ENCODE data around the gene CTXND1.
A peak's percentile ranks its signal among the peaks of the same experiment; 100 is the strongest.

The CTXND1 gene

DNA sequence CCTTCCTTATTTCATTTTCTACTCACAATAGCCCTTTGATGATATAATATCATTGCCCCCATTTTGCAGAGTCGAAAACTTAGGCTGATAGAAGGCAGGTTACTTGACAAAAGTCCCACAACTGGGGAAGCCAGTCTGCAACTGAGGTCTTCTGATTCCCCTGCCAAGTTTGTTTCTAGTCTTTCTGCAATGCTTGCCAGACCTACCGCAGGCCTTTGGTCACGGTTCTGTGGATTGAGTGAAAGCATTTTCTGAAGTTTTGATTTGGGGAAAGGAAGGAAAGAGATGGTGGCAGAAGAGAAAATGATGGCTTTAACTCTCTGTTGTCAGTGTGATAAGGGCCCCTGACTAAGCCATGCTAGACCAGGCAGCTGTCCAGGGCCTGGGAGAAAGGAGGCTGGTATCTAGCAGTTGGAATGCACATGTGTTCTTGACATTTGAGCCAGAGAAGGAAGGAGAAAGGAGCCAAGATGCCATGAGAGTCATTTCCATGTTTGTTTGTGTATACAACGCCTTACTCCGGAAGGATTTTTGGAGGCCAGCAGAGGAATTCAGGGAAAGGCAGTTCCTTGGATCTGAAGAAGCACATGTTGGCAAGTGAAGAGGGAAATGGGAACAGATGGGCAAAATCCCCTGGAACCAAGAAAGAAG, 69.3 kb downstream of the CTXND1 start:
- H3K4me1 ChIP-seq (ENCODE audit: control insufficient read depth, insufficient read depth, low read depth, low read length): peaks cover 9% of the 10 kb centered on the region
- no peak overlapping the region for H2AK5ac ChIP-seq (ENCODE audit: low read length, severe bottlenecking)
- no peak overlapping the region for H3K4ac ChIP-seq (ENCODE audit: low read depth in 1 of 2, low read length in 2 of 2)
- no peak overlapping the region for H3K4me2 ChIP-seq (ENCODE audit: low read length, poor library complexity, severe bottlenecking)
- no peak overlapping the region for H3K18ac ChIP-seq (ENCODE audit: low read depth in 1 of 2, low read length in 2 of 2)
- no peaks in the 10 kb centered on the region for H3K9me3 ChIP-seq (ENCODE audit: control insufficient read depth, low read length)
- H3K36me3 ChIP-seq (ENCODE audit: control insufficient read depth in 1 of 2, insufficient read depth in 2 of 2, low read depth in 1 of 2, low read length in 2 of 2): peaks cover 58 to 80% of the 10 kb centered on the region in 2 experiments
- no peak overlapping the region for H4K8ac ChIP-seq (ENCODE audit: low read length)
- no peaks in the 10 kb centered on the region for H3K79me1 ChIP-seq (replicated peaks; ENCODE audit: low read length, poor library complexity, severe bottlenecking)
- no peak overlapping the region for H2BK5ac ChIP-seq (ENCODE audit: low read depth, low read length, poor library complexity, severe bottlenecking)
- DNase-seq: peak; percentile 32
- no peak overlapping the region for H3K4me3 ChIP-seq (ENCODE audit: insufficient read depth in 1 of 2, low read depth in 1 of 2, low read length in 2 of 2)
- no peak overlapping the region for H3K9ac ChIP-seq (ENCODE audit: low read length)
- H3K27ac ChIP-seq (ENCODE audit: low read length, poor library complexity, severe bottlenecking): no peak overlapping the region
- 87% methylated on average over 5 of the region's 5 CpGs for WGBS
- H4K91ac ChIP-seq (ENCODE audit: low read length): no peak overlapping the region
- no peak overlapping the region for H2BK120ac ChIP-seq (ENCODE audit: low read depth, low read length)
- H3K14ac ChIP-seq (ENCODE audit: low read length in 2 of 2): no peak overlapping the region
- H2BK12ac ChIP-seq (ENCODE audit: low read length in 2 of 2): no peak overlapping the region
- no peak overlapping the region for H2BK15ac ChIP-seq (ENCODE audit: low read depth, poor library complexity, severe bottlenecking)
- no peak overlapping the region for H2AFZ ChIP-seq (ENCODE audit: low read depth, low read length)
- H3K27me3 ChIP-seq (ENCODE audit: control insufficient read depth in 1 of 2, insufficient read depth in 1 of 2, low read length in 2 of 2): no peaks in the 10 kb centered on the region
- no peak overlapping the region for H3K23ac ChIP-seq (ENCODE audit: low read length in 2 of 2)

DNA sequence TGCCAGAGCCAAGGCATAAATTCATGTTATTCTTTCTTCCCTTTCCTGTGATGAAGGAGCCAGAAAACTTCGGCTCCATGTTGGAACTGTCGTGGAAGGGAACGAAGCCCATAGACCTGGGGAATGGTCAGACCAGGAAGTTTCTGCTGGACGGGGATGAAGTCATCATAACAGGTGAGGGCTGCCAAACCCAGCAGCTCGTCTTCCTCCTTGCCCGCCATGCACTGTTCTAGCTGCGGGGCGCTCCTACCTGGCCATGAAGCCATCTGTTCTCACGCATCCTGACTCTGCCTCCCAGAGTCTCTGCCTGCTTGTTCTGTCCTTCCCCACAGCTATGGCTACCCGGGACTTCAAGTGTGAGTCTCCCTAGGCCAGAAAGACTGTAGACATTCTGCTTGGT, 71.0 kb downstream of the CTXND1 start:
- H3K4me3 ChIP-seq (ENCODE audit: insufficient read depth in 1 of 2, low read depth in 1 of 2, low read length in 2 of 2): no peak overlapping the region
- WGBS: over 99% methylated on average over 10 of the region's 10 CpGs
- no peak overlapping the region for H3K18ac ChIP-seq (ENCODE audit: low read depth in 1 of 2, low read length in 2 of 2)

GRCh38 chr15:80180468-80180867, 71.5 kb downstream of the CTXND1 start:
- peaks cover 60 to 72% of the 10 kb centered on the region in 2 experiments for H3K36me3 ChIP-seq (ENCODE audit: control insufficient read depth in 1 of 2, insufficient read depth in 2 of 2, low read depth in 1 of 2, low read length in 2 of 2)
- H3K9me3 ChIP-seq (ENCODE audit: control insufficient read depth, low read length): no peaks in the 10 kb centered on the region
- H3K4me3 ChIP-seq (ENCODE audit: insufficient read depth in 1 of 2, low read depth in 1 of 2, low read length in 2 of 2): no peak overlapping the region
- H2BK5ac ChIP-seq (ENCODE audit: low read depth, low read length, poor library complexity, severe bottlenecking): no peak overlapping the region
- H3K4ac ChIP-seq (ENCODE audit: low read depth in 1 of 2, low read length in 2 of 2): no peak overlapping the region
- WGBS: 83% methylated on average over 7 of the region's 7 CpGs
- no peak overlapping the region for H2AK5ac ChIP-seq (ENCODE audit: low read length, severe bottlenecking)
- H3K18ac ChIP-seq (ENCODE audit: low read depth in 1 of 2, low read length in 2 of 2): no peak overlapping the region
- no peak overlapping the region for H4K8ac ChIP-seq (ENCODE audit: low read length)
- no peak overlapping the region for H3K23ac ChIP-seq (ENCODE audit: low read length in 2 of 2)
- no peaks in the 10 kb centered on the region for H3K27me3 ChIP-seq (ENCODE audit: control insufficient read depth in 1 of 2, insufficient read depth in 1 of 2, low read length in 2 of 2)
- no peak overlapping the region for H2BK15ac ChIP-seq (ENCODE audit: low read depth, poor library complexity, severe bottlenecking)
- no peak overlapping the region for H4K91ac ChIP-seq (ENCODE audit: low read length)
- no peak overlapping the region for H2BK120ac ChIP-seq (ENCODE audit: low read depth, low read length)
- no peak overlapping the region for H2BK12ac ChIP-seq (ENCODE audit: low read length in 2 of 2)
- no peaks in the 10 kb centered on the region for H3K79me1 ChIP-seq (replicated peaks; ENCODE audit: low read length, poor library complexity, severe bottlenecking)
- H2AFZ ChIP-seq (ENCODE audit: low read depth, low read length): no peak overlapping the region
- no peak overlapping the region for H3K14ac ChIP-seq (ENCODE audit: low read length in 2 of 2)
- DNase-seq: no peak
- no peak overlapping the region for H3K9ac ChIP-seq (ENCODE audit: low read length)
- no peak overlapping the region for H3K27ac ChIP-seq (ENCODE audit: low read length, poor library complexity, severe bottlenecking)
- H3K4me2 ChIP-seq (ENCODE audit: low read length, poor library complexity, severe bottlenecking): no peak overlapping the region
- H3K4me1 ChIP-seq (ENCODE audit: control insufficient read depth, insufficient read depth, low read depth, low read length): peaks cover 9% of the 10 kb centered on the region

More for the DNA sequence above, 71.0 kb downstream of the CTXND1 start:
- Histone ChIP-seq H3K27ac (ENCODE audit: low read length, poor library complexity, severe bottlenecking) (no peak overlapping the region), H2AFZ (ENCODE audit: low read depth, low read length) (no peak overlapping the region), H3K4me1 (ENCODE audit: control insufficient read depth, insufficient read depth, low read depth, low read length) (peaks cover 9% of the 10 kb centered on the region), H3K4ac (ENCODE audit: low read depth in 1 of 2, low read length in 2 of 2) (no peak overlapping the region), H2BK120ac (ENCODE audit: low read depth, low read length) (no peak overlapping the region), H3K79me1 (replicated peaks; ENCODE audit: low read length, poor library complexity, severe bottlenecking) (no peaks in the 10 kb centered on the region), H2BK12ac (ENCODE audit: low read length in 2 of 2) (no peak overlapping the region), H3K9ac (ENCODE audit: low read length) (no peak overlapping the region), H4K8ac (ENCODE audit: low read length) (no peak overlapping the region), H3K27me3 (ENCODE audit: control insufficient read depth in 1 of 2, insufficient read depth in 1 of 2, low read length in 2 of 2) (no peaks in the 10 kb centered on the region), H3K4me2 (ENCODE audit: low read length, poor library complexity, severe bottlenecking) (no peak overlapping the region), H3K36me3 (ENCODE audit: control insufficient read depth in 1 of 2, insufficient read depth in 2 of 2, low read depth in 1 of 2, low read length in 2 of 2) (peaks cover 59 to 74% of the 10 kb centered on the region in 2 experiments), H2BK5ac (ENCODE audit: low read depth, low read length, poor library complexity, severe bottlenecking) (no peak overlapping the region), H3K23ac (ENCODE audit: low read length in 2 of 2) (no peak overlapping the region), H4K91ac (ENCODE audit: low read length) (no peak overlapping the region), H2AK5ac (ENCODE audit: low read length, severe bottlenecking) (no peak overlapping the region), H3K14ac (ENCODE audit: low read length in 2 of 2) (no peak overlapping the region), H3K9me3 (ENCODE audit: control insufficient read depth, low read length) (no peaks in the 10 kb centered on the region), H2BK15ac (ENCODE audit: low read depth, poor library complexity, severe bottlenecking) (no peak overlapping the region)
- DNase-seq: no peak

- Histone ChIP-seq H3K4me2 (ENCODE audit: low read length, poor library complexity, severe bottlenecking) (no peak overlapping the region), H3K27ac (ENCODE audit: low read length, poor library complexity, severe bottlenecking) (peak overlapping the region; percentile 74), H3K4ac (ENCODE audit: low read depth in 1 of 2, low read length in 2 of 2) (peak overlapping the region in 1 of 2 experiments; percentile 0), H2BK5ac (ENCODE audit: low read depth, low read length, poor library complexity, severe bottlenecking) (no peak overlapping the region), H2BK120ac (ENCODE audit: low read depth, low read length) (no peak overlapping the region), H4K91ac (ENCODE audit: low read length) (peak overlapping the region; percentile 31), H4K8ac (ENCODE audit: low read length) (no peak overlapping the region), H3K4me1 (ENCODE audit: control insufficient read depth, insufficient read depth, low read depth, low read length) (peaks cover 9% of the 10 kb centered on the region), H3K23ac (ENCODE audit: low read length in 2 of 2) (no peak overlapping the region), H3K79me1 (replicated peaks; ENCODE audit: low read length, poor library complexity, severe bottlenecking) (no peaks in the 10 kb centered on the region), H3K27me3 (ENCODE audit: control insufficient read depth in 1 of 2, insufficient read depth in 1 of 2, low read length in 2 of 2) (no peaks in the 10 kb centered on the region), H3K18ac (ENCODE audit: low read depth in 1 of 2, low read length in 2 of 2) (no peak overlapping the region), H2BK12ac (ENCODE audit: low read length in 2 of 2) (peak overlapping the region in 1 of 2 experiments; percentile 61), H3K9me3 (ENCODE audit: control insufficient read depth, low read length) (no peaks in the 10 kb centered on the region), H3K4me3 (ENCODE audit: insufficient read depth in 1 of 2, low read depth in 1 of 2, low read length in 2 of 2) (no peak overlapping the region), H3K36me3 (ENCODE audit: control insufficient read depth in 1 of 2, insufficient read depth in 2 of 2, low read depth in 1 of 2, low read length in 2 of 2) (peaks cover 62 to 72% of the 10 kb centered on the region in 2 experiments), H3K9ac (ENCODE audit: low read length) (no peak overlapping the region), H2AFZ (ENCODE audit: low read depth, low read length) (no peak overlapping the region), H2AK5ac (ENCODE audit: low read length, severe bottlenecking) (peak overlapping the region; percentile 74), H3K14ac (ENCODE audit: low read length in 2 of 2) (no peak overlapping the region), H2BK15ac (ENCODE audit: low read depth, poor library complexity, severe bottlenecking) (no peak overlapping the region)
- WGBS: 94% methylated on average over 16 of the region's 16 CpGs
- no peak for DNase-seq
Observed at GRCh38 chr15:80179935-80180334, 72.1 kb downstream of the CTXND1 start.

All from mesenchymal stem cell (in vitro differentiated cells and primary cell).